NCI-H510A treated with DMSO at 0.1 percent for 48 hours (cell line): ENCODE data around the gene DYNAP.

ENCODE experiments used
- DNase-seq: peaks from one replicate; lab custom pipeline; 2025; lab: John Stamatoyannopoulos, UW

The DYNAP gene, protein sequence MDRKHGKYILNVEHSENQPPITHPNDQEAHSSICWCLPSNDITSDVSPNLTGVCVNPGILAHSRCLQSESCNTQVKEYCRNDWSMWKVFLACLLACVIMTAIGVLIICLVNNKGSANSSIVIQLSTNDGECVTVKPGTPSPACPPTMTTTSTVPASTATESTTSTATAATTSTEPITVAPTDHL

DNA sequence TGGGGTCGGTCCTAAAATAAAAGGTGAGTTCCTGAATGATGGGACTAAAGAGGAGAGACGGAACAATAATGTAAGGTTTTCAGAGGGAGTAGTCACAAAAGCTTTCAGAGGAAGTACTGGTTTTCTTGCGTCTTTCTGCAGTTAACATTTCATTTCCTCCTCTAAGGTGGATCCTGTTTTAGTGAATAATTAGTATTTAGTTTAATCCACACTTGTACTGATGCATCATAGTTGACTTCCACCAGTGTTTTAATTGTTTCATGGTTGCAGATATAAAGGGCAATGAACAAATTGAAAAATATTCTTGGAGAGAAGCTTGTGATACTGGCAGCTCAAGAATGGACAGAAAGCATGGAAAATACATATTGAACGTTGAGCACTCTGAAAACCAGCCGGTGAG is at the start of gene DYNAP:
Gene DYNAP, plus strand, starts transcription at position 301 of the 400 bp plus-strand sequence. Its CDS starts 38 bp downstream, at position 339.
- DNase-seq: no peak

DNA sequence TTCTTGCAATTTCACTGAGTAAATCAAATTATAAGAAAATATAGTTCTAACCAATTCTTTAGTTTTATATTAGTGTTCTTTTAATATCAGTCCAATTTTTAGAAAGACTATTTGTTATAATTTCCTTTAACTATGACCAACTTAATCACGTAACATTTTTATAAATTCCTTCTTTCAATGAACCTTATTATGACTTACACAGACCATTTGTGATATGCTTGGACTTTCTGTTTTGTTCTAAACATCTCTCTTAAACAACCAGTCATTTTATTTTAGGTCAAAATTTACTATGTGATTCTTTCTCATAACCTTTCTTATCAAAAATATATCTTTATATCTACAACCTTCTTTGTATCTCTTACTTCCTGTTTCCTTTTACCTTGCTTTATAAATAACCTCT is 39.5 kb upstream of the DYNAP start:
- DNase-seq: no peak

DNA sequence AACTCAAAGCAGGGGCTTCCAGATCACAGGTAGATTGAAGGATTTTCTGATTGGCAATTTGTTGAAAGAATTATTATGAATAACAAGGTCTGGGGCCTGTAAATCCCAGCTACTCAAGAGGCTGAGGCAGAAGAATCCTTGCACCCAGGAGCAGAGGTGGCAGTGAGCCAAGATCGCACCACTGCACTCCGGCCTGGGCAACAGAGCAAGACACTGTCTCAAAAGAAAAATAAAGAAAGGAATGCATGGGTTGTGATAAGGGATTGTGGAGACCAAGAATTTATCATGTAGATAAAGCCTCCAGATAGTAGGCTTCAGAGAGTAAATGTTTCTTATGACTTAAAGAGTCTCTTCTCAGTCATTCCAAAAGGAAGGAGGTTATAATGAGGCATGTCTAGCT is 35.8 kb upstream of the DYNAP start:
- DNase-seq: no peak

DNA sequence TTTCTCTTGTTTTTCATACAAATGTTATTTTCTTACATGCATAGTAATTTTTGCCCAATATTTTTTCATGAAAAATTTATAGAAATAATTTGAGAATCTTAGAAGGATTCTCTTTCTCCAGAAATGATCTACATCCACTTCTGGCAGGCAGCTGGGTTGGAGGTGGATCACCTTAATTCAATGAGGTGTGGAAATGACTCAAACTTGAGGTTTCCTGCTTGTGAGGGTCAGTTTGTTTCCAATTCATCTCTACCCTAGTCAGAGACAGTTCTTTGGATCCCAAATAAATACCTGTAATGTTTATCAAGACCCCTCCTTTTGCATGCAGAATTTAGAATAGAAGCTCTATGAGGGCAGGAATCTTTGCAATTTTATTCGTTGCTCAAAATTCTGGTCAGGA is 35.0 kb upstream of the DYNAP start:
- DNase-seq: no peak

DNA sequence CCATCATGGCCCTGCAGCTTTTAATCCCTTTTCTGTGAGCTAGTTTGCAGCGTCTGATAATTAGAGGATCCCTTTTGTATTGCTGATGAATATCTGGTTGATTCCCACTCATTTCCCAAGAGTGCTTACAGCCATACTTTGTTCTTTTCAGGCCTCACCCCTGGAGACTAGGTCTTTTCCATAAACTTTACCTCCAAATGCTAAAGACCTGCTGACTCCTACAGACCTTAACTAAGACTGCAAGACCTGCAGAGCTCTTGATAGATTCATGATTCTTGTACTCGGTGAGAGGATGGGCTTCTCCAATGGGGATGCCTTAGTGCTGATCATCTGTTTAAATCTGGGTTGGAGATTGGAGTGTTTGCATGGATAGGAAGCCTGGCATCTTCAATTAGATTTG is 33.1 kb upstream of the DYNAP start:
- no peak for DNase-seq

DNA sequence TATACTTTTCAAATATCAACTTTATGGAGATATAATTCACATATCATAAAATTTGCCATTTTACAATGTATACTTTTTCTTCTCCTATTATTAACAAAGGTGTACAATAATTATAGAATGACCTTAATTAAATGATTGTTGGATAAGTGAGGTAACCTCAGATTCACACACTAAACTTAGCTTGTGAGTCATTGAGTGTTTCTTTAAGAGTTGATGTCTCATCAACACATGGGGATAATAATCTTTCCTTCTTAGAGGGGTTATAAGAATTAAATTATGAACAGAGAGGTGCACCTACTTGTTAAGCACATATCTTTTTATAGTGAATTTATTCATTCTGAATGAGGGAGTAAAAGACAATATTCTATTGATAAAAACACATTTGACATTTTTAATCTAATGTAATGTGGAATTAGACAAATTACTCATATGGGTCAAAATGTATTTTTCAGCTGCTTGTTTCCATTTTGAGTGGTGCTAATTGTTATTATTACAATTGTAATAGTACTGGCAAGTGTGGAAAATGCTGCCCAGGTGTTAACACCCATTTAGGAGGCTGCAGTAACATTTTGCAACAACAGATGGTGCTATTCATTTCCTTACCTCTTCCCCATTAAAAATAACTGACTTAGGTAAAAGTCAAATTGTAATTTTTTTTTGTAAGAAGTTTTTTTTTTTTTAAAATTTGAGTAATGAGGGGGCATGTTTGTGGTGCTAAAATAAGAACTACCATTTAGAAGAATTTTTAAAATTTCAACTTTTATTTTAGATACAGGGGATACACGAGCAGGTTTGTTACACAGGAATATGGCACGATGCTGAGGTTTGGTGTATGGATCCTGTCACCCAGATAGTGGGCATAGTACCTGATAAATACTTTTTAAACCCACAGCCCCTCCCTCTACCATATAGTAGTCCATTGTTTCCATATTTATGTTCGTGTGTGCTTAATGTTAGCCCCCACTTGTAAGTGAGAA is 32.1 kb upstream of the DYNAP start:
- peak; percentile 21 for DNase-seq

DNA sequence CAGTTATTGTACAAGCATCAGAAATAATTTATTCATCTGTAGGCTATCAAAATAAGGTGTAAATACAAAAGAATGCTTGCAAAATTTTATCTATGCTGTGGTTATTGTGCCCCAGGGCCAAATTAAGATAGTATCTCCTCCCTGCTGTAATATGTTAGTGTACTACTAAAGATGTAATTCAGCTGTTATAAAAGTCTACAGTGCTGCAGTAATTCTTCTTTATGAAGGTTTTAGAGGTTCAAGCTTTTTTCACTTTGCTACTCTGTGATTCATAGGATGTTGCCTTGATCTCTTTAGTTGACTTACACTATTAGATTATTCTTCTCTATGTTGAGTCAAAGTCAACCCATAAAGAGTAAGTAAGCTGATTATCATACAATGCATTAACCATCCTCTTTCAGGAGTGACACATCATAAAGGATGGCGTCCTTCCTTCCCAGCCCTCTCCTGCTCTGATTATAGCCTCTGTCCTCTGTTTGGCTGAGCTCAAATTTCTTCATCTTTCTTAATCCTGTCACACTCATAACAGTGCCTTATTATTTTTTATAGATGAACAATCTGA is 29.3 kb upstream of the DYNAP start:
- DNase-seq: no peak

DNA sequence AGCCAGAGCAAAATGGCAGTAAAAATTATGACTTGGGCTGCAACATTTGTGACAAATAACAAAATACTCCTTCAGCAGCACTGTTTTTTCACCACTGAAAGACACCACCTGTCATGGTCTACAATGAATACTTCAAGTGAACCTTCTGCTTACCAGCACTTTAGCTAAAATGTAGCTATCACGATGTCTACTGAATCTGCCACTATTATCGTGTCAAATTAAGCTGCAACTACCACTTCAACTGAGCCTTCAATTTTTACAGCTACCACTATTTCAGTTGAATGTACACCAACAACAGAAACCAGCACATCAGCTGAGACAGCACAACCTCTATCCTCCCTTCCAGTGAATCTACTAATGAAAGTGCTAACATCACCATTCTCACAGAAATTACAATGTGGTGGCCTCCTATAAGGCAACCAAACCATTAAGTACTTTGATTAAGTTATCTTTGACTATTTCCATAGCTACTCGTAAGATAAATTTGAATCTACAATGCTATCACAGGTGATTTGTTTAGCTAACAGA is 10.8 kb upstream of the DYNAP start:
- DNase-seq: no peak

DNA sequence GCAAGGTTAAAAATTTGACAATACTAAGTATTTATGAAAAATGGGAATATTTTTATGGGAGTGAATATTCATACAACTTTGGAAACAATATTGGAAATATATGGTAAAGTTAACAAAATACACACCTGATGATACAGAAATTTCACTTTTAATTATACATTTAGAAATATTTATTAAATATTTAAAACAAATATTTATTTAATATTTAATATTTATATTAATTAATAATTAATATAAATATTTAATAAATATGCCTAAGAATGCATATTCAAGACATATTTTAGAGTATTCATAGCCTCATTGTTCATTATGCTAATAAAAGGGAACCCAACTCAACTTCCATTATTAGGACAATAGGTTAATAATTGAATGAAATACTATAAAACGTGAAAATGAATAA is 7.0 kb upstream of the DYNAP start:
- DNase-seq: no peak

DNA sequence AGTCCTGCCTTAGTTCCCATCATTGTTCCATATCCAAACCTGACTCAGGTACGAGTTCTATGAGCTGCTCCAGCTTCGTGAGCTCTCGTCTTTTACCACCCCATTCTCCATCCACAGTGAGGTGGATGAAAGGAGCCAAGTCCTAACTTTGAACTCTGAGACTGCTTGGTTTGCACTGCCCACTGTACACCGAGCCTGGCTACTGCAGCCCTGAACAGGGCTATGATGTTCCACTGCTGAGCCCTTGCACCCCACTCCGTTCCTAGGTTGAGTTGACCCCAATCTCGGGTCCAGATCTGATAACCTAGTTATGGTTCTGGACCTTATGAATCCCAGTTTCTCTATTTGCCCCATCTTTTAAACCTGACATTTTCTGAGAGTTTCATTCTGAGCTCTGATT is 5.3 kb upstream of the DYNAP start:
- no peak for DNase-seq

DNA sequence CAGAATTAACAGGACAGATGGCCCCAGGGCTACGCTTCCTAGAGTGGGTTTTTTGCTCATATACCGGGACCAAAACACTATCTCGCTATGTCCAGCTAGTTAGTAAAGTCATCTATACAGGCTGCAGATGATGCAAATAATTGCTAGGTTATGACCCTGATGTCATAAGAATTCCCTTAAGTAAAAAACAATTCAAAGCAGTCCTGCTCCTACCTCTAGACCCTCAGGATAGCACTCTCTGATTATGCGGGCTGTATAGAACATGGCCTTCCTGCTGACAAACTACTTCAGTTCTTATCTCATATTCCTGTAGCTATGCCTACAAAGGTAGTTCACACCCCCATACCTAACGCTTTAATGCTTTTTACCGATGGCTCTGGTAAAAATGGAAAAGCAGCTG is 13.2 kb downstream of the DYNAP start:
- DNase-seq: no peak

DNA sequence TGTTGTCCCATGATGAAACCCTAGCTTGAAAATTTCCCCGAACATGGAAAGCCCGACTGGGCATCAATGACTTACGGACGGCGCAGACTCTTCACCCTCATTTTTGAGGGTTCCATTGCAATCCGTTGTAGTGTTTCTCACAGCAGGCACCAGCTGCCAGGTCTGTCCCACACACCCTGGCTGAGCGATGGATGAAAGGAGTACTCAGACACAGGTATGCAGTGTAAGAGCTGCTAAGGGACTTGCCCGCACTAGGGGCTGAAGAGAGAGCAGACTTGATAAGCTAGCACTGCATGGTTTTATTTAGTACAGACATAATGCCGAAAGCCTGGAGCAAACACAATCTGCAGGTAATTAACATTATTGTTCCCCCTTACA is 15.8 kb downstream of the DYNAP start:
- no peak for DNase-seq

DNA sequence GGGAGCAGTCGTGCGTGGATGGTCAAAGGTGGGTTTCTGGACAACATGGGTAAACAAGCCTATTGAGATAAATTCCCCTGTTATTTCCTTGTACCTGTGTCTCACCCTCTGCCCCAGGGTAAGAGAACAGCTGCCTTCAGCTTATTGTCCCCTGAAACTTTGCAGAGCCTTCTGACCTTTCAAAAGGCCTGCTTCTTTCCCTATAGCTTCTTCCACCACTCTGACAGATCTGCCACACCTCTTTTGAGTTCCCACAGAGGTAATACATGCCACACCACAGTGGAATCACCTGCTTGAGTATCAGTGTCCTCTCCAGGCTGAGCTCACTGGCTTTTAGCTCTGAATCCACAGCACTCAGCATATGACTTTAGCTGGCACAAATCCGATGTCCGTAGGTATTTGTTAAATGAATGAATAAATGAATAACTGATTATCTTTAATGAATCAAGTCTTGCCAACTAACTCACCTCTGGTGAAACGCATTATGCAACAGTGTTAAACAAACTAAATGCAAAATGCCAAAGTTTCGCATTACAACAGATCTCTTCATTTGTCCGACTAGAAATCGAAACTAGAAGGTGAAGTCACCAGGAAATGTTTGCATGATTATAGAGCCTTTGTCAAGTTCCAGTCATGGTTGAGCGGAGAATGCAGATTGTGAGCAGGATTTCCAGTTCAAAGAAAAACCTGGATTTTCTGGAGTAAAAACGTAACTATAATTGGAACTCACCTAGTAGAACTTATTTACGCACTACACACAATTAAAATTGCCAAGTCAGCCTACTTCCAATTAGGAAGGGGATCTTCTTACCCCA is 16.4 kb downstream of the DYNAP start:
- DNase-seq: peak; percentile 82

DNA sequence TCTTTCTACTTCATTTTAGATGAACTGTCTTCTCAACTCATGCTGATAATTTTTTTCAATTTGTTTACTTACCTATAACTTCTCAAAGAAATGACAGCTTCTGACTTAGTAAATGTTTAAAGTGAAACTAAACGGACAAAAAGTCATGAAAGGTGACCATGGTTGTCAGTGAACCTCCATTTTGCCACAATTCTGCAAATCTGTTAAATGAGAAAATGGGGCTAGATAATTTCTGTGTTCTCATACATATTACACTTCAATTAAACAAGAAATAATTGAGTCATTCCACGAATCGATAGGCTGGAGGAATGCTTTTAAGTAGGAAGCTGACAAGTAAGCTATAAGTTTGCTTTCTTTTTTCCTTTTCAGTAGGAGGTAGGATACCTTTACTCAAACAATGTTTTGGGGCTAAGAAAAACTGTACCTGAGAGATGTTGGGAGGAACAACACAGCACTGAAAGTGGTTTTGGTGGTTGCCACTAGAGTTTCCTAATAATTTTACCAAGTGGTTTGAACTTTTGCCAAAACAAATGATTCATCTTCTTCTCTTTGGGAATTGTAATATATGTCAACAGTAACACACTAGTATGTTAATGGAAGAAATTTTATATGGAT is 17.1 kb downstream of the DYNAP start:
- no peak for DNase-seq

DNA sequence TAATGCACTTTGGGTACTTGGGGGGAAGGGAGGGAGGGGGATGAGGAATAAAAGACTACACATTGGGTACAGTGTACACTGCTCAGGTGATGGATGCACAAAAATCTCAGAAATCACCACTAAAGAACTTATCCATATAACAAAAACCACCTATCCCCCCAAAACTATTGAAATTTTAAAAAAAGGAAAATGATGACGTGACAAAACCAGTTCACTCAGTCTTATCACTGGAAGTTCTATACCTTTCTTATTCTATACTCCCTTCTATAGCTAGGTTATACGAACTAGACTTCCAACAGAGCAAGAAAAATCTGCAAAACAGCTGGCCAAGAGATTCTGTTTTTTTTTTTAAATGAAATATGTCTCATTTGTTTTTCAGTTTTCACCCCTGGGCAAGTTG is 20.8 kb downstream of the DYNAP start:
- DNase-seq: no peak

DNA sequence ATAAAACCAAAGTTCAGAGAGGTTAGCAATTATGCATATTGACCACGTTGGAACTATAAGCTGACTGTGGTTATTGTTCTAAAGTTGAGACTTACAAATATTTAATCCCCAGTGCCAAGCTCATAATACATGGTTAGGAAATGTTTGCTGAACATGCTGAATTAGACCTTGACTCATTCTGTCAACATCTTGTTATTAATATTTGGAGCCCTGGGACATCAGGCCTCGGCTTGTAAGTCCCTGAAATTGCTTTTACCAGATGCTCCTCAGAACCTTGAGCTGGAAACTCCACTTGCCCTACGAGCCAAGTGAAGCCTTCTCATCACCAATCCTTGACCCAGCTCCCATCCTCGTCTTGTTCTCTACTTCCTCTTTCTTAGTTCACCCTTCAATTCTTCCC is 21.2 kb downstream of the DYNAP start:
- DNase-seq: no peak

DNA sequence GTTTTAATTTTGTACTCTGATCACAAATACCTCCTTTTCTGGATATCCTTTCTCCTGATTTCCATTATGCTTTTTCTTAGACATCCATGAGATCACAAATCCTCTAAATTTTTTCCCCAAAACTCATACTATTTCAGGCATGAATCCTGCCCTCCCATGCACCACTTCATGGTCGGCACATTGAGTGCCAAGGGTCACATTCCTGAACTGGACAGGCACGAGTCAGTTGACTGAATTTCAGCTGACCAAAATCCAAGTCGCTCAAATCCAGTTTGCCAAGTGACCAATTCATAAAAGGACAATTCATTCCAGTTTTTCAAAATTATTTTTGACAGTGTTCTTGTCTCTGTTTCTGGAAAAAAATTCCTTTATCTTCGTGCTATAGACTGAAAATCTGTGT is 22.1 kb downstream of the DYNAP start:
- DNase-seq: no peak

DNA sequence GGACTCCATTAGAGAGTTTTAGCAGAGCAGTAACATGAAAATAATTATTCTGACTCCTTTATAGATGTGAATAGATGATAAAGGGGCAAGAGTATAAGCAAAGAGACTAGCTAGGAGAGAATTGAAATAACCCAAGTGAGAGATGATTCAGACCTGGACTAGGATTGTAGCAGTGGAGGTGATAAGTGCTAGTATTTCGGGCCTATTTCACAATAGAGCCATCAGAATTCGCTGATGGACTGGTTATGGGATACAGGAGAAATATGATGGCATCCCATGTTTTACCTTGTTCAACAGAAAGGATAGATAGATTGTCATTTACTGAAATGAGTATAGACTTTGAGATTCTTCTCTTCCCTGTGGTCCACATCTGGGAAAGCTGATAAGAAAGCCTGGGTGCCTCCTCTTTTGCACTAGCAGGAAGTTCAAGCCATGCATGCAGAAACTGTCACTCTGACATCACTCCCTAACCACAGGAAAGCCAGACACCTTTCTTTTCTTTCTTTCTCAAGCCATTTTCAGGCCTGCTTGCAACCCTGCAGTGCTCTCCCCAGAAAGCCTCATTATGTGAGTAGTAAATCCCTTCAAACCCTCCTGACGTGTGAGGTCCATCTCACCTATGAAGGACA is 25.3 kb downstream of the DYNAP start:
- no peak for DNase-seq

DNA sequence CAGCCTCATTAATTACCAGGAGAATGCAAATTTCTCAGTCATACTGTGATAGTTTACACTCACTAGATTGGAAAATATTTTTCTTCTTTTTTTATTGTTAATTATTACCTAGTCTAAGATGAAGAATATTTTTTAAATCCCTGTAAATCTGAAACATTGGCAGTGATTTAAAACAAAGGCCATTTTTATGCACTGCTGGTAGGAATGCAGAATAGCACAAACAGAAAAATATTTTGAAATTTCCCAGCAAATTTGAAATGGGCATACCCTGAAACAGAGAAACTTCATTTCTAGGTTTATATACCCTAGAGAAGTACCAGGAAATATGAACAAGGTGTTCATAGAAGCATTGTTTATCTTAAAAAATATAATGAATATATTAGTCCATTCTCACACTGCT is 31.0 kb downstream of the DYNAP start:
- DNase-seq: no peak

DNA sequence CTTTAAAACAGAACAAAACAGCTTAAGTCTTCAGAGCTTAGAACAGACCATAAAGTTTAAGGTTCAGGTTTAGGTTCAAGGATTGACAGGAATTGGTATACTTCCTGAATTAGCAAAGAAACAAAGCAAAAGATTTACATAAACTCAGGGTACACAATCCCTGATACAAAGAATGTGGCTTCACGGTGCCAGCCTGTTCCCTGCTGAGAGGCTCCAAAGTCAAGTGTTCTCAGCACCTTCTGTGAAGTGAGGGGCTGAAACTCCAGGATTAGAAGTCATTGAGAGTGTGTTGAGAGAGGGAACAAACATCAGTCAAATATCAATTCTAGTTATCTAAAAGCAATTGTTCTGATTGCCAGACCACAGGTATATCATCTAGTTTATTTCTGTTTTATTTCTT is 35.7 kb downstream of the DYNAP start:
- DNase-seq: no peak

DNA sequence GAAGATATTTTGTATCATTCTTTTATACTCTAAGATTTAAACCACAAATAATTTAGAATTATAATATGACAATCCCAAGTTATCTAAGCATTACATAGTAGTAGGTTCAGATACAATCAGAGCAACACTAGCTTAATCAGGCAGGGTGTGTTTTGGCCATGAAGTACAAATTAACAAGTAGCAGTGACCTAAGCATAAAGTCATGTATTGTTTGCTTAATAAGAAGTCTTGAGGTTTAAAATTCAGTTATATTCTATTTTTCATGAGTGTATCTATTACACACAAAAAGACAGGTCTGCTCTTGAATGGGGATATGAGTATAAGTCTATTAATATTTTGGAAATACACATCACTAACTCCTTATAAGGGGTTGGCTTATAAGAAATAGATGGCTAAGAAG is 39.9 kb downstream of the DYNAP start:
- DNase-seq: no peak
